ENCODE data around the gene GLRX2. TPM values are rescaled to one million over a fixed set of nuclear protein-coding genes. Genes with fewer than 3 reads are reported as not detected.

GLRX2 gene
- total and polyA plus RNA-seq, 2 of the 8 experiments (the other 6 are each of a cell fraction or from before 2014, with no cell fraction given) = 4.8 to 13.5 TPM

GRCh38 chr1:193142409-193142808 is 37.2 kb upstream of the GLRX2 start:
- FAIRE-seq = no peak
- H2BK120ac ChIP-seq (replicated peaks; ENCODE audit: low read depth, low read length) = no peak overlapping the region
- H3K4me2 ChIP-seq (ENCODE audit: insufficient read depth in 1 of 2, low read depth in 2 of 2, low read length in 2 of 2) = no peak overlapping the region
- no peak overlapping the region for H3K9ac ChIP-seq (replicated peaks in 1 of 4; ENCODE audit: extremely low read depth in 1 of 4, low read depth in 3 of 4, low read length in 3 of 4)
- H3K9me3 ChIP-seq (ENCODE audit: insufficient read depth in 2 of 2, low read depth in 1 of 2, low read length in 1 of 2) = no peaks in the 10 kb centered on the region
- H3K4me1 ChIP-seq (replicated peaks in 1 of 4; ENCODE audit: control insufficient read depth in 3 of 4, insufficient read depth in 4 of 4, low read length in 3 of 4) = peaks cover 0 to 8% (median 3%) of the 10 kb centered on the region in 4 experiments; a peak in 2 of 7 replicates
- no peak overlapping the region for H2BK20ac ChIP-seq (ENCODE audit: low read length)
- no peak overlapping the region for H4K5ac ChIP-seq (ENCODE audit: insufficient read length, low read depth, low read length)
- H2AK5ac ChIP-seq (ENCODE audit: low read depth, low read length) = no peak overlapping the region
- H3K4ac ChIP-seq (replicated peaks; ENCODE audit: insufficient read length, low read depth, low read length) = no peak overlapping the region
- H3K27me3 ChIP-seq (replicated peaks in 1 of 4; ENCODE audit: control insufficient read depth in 3 of 4, extremely low read depth in 1 of 4, insufficient read depth in 3 of 4, low read length in 3 of 4) = no peaks in the 10 kb centered on the region
- CTCF ChIA-PET (ENCODE audit: partially characterized antibody) = interaction anchor here (0.8 to 1.6 kb wide), 7 partner anchors 8 to 1613 kb away, joined by 3 to 6 read pairs (median 4); no protein-coding TSS in a partner anchor
- H2BK15ac ChIP-seq (ENCODE audit: low read length) = no peak overlapping the region
- no peak overlapping the region for H4K8ac ChIP-seq (ENCODE audit: extremely low read depth, insufficient read depth, low read length)
- no peak overlapping the region for H3K27ac ChIP-seq (ENCODE audit: low read depth, low read length)
- no peak overlapping the region for H3K18ac ChIP-seq (ENCODE audit: extremely low read depth, low read length)
- H3K79me2 ChIP-seq (ENCODE audit: control insufficient read depth in 1 of 2, insufficient read depth in 2 of 2, low read length in 2 of 2) = peaks cover 0 to 13% of the 10 kb centered on the region in 2 experiments; a peak in 2 of 4 replicates
- no peak overlapping the region for H2AFZ ChIP-seq (ENCODE audit: low read length)
- H4K91ac ChIP-seq (replicated peaks; ENCODE audit: insufficient read length, low read length) = no peak overlapping the region
- H3K23me2 ChIP-seq (ENCODE audit: low read depth, low read length) = no peaks in the 10 kb centered on the region
- H3K79me1 ChIP-seq (ENCODE audit: low read depth, low read length) = peaks cover 4% of the 10 kb centered on the region; the same call in 1 of the 2 replicates
- 81% methylated on average over 2 of the region's 2 CpGs; no CpG with 5 or more reads in 1 of the 2 experiments for WGBS, 2 experiments (ENCODE audit: extremely low coverage in 1 of 2, insufficient coverage in 1 of 2, insufficient read length in 1 of 2, insufficient replicate concordance in 2 of 2, low coverage in 1 of 2, low lambda C conversion rate in 2 of 2, missing lambda C conversion rate in 1 of 2)
- H2BK5ac ChIP-seq (ENCODE audit: low read depth, low read length) = no peak overlapping the region
- H3K14ac ChIP-seq (ENCODE audit: insufficient read length) = no peak overlapping the region
- H3K36me3 ChIP-seq (ENCODE audit: control insufficient read depth in 2 of 4, insufficient read depth in 4 of 4, low read length in 3 of 4) = peaks cover 0 to 57% (median 13%) of the 10 kb centered on the region in 4 experiments; a peak in 6 of 8 replicates
- no peak overlapping the region for H2BK12ac ChIP-seq (ENCODE audit: low read depth, low read length)
- no peak overlapping the region for H3K4me3 ChIP-seq (ENCODE audit: extremely low read depth in 1 of 4, insufficient read depth in 2 of 4, low read depth in 3 of 4, low read length in 4 of 4)
- POLR2A ChIA-PET (ENCODE audit: partially characterized antibody) = interaction anchor here (0.9 to 2.0 kb wide), 2 partner anchors 38 to 83 kb away, joined by 3 to 5 read pairs; partner anchors contain the start of genes GLRX2 and UCHL5
- no peak overlapping the region for H3K56ac ChIP-seq (replicated peaks; ENCODE audit: insufficient read length, low read depth, low read length)
- H3K23ac ChIP-seq (ENCODE audit: insufficient read length) = no peak overlapping the region
- no peaks in the 10 kb centered on the region for H4K20me1 ChIP-seq (replicated peaks in 1 of 2; ENCODE audit: control insufficient read depth in 1 of 2, insufficient read depth in 2 of 2, low read length in 2 of 2)
- no peak for DNase-seq (ENCODE audit: low read depth in 1 of 2, low spot score in 2 of 2)
- TF ChIP-seq, protein P1, sequence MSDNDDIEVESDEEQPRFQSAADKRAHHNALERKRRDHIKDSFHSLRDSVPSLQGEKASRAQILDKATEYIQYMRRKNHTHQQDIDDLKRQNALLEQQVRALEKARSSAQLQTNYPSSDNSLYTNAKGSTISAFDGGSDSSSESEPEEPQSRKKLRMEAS (IDR thresholded peaks at IDR 0.05) = no peak
- TF ChIP-seq MAFK (IDR thresholded peaks at IDR 0.05; ENCODE audit: low read depth, low read length) = no peak
- TF ChIP-seq EGR1 (IDR thresholded peaks at IDR 0.05; ENCODE audit: borderline replicate concordance, low read depth, low read length) = no peak
- TF ChIP-seq CBX5 (IDR thresholded peaks at IDR 0.05; ENCODE audit: low read depth, low read length) = no peak
- no peak for TF ChIP-seq CEBPB (IDR thresholded peaks at IDR 0.05; ENCODE audit: low read depth, low read length)
- TF ChIP-seq SP4 (IDR thresholded peaks at IDR 0.05; ENCODE audit: low read length) = no peak
- TF ChIP-seq SAP30 (IDR thresholded peaks at IDR 0.05; ENCODE audit: insufficient read depth, insufficient replicate concordance, low read length) = no peak
- no peak for TF ChIP-seq BRCA1 (IDR thresholded peaks at IDR 0.05; ENCODE audit: low read depth, low read length)
- TF ChIP-seq ATF2 (IDR thresholded peaks at IDR 0.05; ENCODE audit: low read length) = no peak
- no peak for TF ChIP-seq EZH2 (IDR thresholded peaks at IDR 0.05; ENCODE audit: low read depth, low read length, severe bottlenecking)
- no peak for TF ChIP-seq BACH1 (IDR thresholded peaks at IDR 0.05; ENCODE audit: low read length)
- TF ChIP-seq HDAC2 (IDR thresholded peaks at IDR 0.05; ENCODE audit: borderline replicate concordance in 1 of 2, low read depth in 2 of 2, low read length in 2 of 2) = no peak
